GM20000 (cell line): ENCODE measurements around the gene FOXO6.
A peak's percentile ranks its signal among the peaks of the same experiment; 100 is the strongest.

Experiments used
- DNase-seq: peaks from one replicate; pipeline ENCODE4 v3.0.0; 2012; ENCODE audit warnings: low spot score
- TF ChIP-seq, protein P1 (sequence below): IDR thresholded peaks from 2 replicates; pipeline ENCODE4 v1.5.1; 2012; ENCODE audit warnings: mild to moderate bottlenecking, control low read depth; ENCODE audit errors: extremely low read depth, missing control alignments

The FOXO6 gene

DNA sequence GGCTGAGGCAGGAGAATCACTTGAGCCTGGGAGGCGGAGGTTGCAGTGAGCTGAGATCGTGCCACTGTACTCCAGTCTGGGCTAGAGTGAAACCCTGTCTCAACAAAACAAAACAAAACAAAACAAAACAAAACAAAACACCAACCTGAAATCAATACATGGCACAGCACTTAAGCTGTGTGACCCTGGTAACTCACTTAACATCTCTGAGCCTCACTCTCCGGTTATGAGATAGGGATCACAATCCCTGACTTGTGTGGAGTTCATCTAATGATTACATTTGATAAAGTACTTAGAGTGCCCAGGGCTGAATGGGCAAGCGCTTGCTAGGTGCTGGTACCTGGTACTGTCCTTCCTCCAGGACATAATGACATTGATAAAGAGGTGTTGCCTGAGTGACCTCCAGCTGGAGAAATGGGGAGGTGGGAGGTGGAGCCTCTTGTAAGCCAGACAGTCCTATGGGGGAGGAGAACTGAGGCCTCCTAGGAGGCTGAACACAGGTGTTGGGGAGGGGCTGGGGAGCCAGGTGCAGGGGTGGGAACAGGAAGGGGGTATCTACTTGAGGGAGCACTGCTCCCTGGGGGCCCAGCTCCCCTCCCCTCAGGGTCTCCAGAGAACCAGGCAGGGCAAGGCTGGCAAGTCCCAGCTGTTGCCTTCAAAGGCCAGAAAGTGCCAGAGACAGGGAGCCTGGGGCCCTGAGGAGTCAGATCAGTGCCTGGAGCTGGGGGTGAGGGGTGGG lies 17.9 kb downstream of the FOXO6 start:
- TF ChIP-seq, protein P1, sequence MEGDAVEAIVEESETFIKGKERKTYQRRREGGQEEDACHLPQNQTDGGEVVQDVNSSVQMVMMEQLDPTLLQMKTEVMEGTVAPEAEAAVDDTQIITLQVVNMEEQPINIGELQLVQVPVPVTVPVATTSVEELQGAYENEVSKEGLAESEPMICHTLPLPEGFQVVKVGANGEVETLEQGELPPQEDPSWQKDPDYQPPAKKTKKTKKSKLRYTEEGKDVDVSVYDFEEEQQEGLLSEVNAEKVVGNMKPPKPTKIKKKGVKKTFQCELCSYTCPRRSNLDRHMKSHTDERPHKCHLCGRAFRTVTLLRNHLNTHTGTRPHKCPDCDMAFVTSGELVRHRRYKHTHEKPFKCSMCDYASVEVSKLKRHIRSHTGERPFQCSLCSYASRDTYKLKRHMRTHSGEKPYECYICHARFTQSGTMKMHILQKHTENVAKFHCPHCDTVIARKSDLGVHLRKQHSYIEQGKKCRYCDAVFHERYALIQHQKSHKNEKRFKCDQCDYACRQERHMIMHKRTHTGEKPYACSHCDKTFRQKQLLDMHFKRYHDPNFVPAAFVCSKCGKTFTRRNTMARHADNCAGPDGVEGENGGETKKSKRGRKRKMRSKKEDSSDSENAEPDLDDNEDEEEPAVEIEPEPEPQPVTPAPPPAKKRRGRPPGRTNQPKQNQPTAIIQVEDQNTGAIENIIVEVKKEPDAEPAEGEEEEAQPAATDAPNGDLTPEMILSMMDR, result no peak
- DNase-seq, result no peak

DNA sequence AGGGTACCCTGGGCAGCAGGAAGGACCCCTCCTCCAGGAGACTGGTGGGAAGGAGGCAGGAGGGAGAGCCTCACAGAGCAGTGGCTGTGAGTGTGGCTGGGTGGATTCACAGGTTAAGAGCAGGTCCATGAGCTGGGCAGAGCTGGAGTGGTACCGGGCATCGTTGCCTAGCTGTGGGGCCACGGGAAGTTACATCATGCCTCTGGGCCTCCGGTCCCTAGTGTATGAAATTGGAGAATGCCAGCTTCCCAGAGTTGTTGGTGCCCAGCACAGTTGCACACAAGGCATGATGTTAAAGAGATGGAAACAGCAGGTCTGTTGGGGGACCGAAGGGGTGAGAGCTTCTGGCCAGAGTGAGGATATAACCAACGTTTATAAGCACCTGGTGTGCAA lies 18.5 kb downstream of the FOXO6 start:
- TF ChIP-seq, protein P1, result no peak
- DNase-seq, result no peak

DNA sequence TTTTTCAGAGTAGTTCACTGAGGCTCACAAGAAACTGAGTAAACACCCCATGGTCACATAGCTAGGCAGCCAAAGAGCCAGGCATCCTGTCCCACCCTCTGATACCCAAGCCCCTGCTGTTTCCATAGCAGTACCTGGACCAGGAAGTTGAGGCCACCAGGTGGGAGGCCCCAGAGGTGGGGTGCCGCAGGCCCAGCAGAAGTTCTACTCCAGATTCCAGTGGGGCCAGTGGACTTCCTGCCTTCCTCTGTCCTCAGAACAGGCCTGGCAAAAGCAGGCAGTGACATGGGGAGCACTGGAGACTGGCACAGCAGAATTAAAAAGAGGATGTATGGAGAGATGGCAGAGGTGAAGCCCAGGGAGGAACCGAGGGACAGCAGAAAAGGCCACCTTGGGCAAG lies 19.0 kb downstream of the FOXO6 start:
- no peak for DNase-seq
- TF ChIP-seq, protein P1, result no peak

DNA sequence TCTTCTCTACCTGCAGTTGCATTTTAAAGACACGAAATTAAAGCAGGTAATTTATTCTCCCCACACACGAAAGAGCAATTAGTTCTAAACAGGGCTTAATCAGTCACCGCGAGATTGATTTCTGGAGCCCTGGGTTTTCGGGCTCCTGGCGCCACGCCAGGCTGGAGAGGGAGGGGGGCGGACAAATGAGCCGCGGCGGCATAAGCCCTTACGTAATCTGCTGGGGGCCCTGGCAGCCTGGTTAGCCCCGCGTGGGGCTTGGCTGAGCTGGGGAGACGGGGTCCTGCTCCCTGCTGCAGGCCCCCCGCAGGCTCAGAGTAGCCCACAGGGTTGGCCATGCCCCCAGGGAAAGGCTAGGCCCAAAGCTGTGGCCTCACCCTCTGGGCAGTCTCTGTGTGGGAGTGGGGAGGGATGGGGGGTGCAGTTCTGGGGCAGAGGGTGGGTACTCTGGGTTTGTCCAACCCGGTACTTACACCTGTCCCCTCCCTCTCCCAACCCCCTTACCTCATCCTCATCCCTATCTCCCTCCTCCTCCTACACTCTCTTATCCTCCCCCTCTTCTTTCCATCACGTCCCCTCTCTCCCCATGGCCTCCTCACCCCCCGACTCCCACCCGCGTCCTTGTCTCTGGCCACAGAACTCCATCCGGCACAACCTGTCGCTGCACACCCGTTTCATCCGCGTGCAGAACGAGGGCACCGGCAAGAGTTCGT lies 19.9 kb downstream of the FOXO6 start:
- DNase-seq, result no peak
- TF ChIP-seq, protein P1, result no peak

DNA sequence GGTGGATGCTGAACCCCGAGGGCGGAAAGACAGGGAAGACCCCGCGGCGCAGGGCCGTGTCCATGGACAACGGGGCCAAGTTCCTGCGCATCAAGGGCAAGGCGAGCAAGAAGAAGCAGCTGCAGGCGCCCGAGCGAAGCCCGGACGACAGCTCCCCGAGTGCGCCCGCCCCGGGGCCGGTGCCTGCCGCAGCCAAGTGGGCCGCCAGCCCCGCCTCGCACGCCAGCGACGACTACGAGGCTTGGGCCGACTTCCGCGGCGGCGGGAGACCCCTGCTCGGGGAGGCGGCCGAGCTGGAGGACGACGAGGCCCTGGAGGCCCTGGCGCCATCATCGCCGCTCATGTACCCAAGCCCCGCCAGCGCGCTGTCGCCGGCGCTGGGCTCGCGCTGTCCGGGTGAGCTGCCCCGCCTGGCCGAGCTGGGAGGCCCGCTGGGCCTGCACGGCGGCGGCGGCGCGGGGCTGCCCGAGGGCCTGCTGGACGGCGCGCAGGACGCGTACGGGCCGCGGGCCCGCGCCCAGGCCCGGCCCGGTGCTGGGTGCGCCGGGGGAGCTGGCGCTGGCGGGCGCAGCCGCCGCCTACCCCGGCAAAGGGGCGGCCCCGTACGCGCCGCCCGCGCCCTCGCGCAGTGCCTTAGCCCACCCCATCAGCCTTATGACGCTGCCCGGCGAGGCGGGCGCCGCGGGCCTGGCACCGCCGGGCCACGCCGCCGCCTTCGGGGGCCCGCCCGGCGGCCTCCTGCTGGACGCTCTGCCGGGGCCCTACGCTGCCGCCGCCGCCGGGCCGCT lies 20.7 kb downstream of the FOXO6 start:
- peak; percentile 62 for DNase-seq
- TF ChIP-seq, protein P1, result no peak

DNA sequence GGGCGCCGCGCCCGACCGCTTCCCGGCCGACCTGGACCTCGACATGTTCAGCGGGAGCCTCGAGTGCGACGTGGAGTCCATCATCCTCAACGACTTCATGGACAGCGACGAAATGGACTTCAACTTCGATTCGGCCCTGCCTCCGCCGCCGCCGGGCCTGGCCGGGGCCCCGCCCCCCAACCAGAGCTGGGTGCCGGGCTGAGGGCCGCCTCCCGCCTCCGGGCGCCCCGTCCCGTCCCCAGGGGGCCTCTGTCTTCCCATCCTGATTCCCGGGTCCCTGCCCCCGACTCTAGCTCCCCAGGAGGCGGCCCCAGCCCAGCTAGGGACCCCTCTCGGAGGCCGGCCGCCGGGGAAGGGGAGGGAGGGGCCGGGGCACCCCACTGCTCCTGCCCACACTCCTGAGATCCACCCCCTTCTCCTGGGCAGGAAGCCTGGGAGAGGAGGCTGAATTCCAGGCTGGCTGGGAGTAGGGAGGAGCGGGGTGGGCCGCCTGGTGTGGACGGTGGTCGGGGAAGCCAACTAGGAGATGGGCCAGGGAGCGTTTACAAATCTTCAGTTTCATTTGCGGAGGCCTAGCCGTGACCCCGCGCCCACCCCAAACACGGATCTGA lies 21.4 kb downstream of the FOXO6 start:
- DNase-seq, result peak; percentile 59
- TF ChIP-seq, protein P1, result no peak
